GM12892 (cell line): ENCODE data around the gene MATN1.

Experiments
- POLR2A ChIP-seq: IDR thresholded peaks from 2 replicates; pipeline ENCODE4 v1.6.1; 2011; ENCODE audit warnings: low read depth, low read length, control low read depth
- POLR2AphosphoS5 ChIP-seq: IDR thresholded peaks from 2 replicates; pipeline ENCODE4 v1.6.1; 2011; ENCODE audit warnings: low read depth, low read length, control low read depth

DNA sequence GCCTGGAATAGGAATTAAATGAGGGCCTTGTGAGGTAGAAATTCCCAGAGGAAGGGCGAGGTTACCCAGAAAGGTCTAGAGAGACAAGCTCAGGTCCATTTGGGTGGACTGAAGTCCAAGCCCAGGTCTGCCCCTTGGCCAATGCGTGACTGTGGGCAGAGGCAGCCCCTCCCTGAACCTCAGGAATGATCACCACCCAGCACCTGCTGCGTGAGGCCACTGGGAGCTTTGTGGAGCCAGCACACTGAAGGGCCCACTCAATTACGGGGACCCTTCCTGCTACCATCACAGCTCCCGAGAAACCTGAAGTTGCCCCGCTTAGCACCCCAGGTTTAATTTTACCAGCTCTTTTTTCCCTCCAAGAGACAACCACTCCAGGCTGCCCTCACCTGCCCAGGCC, 6.5 kb upstream of the MATN1 start:
- no peak for TF ChIP-seq POLR2AphosphoS5
- no peak for TF ChIP-seq POLR2A
